ENCODE measurements around the gene RANBP17. TPM values are rescaled to one million over a fixed set of nuclear protein-coding genes. Genes with fewer than 3 reads are reported as not detected.

Gene RANBP17
- total and polyA plus RNA-seq, 2 of the 4 experiments (the other 2 are of a cell fraction) = 8.2 to 29.0 TPM

DNA sequence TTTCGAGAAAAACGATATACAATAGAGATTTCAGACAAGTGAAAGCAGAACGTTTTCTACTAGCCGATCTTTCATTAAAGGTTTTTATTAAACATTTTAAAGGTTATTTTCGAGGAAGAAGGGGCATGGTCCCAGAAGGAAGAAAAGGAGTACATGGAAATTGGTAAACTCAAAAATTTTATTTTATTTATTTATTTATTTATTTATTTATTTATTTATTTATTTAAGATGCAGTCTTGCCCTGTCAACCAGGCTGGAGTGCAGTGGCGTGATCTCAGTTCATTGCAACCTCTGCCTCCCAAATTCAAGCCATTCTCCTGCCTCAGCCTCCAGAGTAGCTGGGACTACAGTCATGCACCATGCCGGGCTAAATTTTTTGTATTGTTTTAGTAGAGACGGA lies 77.4 kb downstream of the RANBP17 start:
- no peak overlapping the region for H2AK5ac ChIP-seq (ENCODE audit: low read depth, low read length)
- no peaks in the 10 kb centered on the region for H3K79me1 ChIP-seq (ENCODE audit: low read depth in 1 of 2, low read length in 2 of 2)
- no peak overlapping the region for H2BK5ac ChIP-seq (ENCODE audit: low read depth, low read length, poor library complexity, severe bottlenecking)
- no peak overlapping the region for H2BK120ac ChIP-seq (ENCODE audit: low read depth, low read length)
- dilution Hi-C loops (cut with HindIII; ENCODE audit: low sequenced_read_pairs, unreplicated experiment) (no loop called here), intact Hi-C loops (cut with micrococcal nuclease) (loop anchor here (5.0 kb wide), 1 partner anchor 33 kb away; no protein-coding TSS in a partner anchor), in situ Hi-C loops (cut with MboI; ENCODE audit: low sequenced_read_pairs) (no loop called here)
- H3K4ac ChIP-seq (ENCODE audit: low read depth, low read length) = no peak overlapping the region
- H4K5ac ChIP-seq (ENCODE audit: low read depth, low read length) = no peak overlapping the region
- no peaks in the 10 kb centered on the region for H3K9me3 ChIP-seq (ENCODE audit: control insufficient read depth, insufficient read depth, low read length)
- H3K4me1 ChIP-seq (ENCODE audit: control insufficient read depth, insufficient read depth, low read length) = no peaks in the 10 kb centered on the region
- no peak overlapping the region for H2BK20ac ChIP-seq (ENCODE audit: low read depth, low read length)
- no peak overlapping the region for H3K56ac ChIP-seq (ENCODE audit: extremely low read depth, insufficient read depth, low read length)
- no peaks in the 10 kb centered on the region for H3K27me3 ChIP-seq (ENCODE audit: control insufficient read depth, insufficient read depth, low read length)
- H3K14ac ChIP-seq (replicated peaks; ENCODE audit: low read depth, low read length) = no peak overlapping the region
- WGBS, 2 experiments (ENCODE audit: extremely low coverage in 2 of 2, insufficient read length in 1 of 2) = no CpG with 5 or more reads among the region's 8 CpGs
- no peak overlapping the region for H3K9ac ChIP-seq (ENCODE audit: low read depth, low read length)
- H4K8ac ChIP-seq (ENCODE audit: low read depth in 2 of 2, low read length in 2 of 2) = no peak overlapping the region
- no peaks in the 10 kb centered on the region for H4K20me1 ChIP-seq (ENCODE audit: insufficient read depth, low read length)
- DNase-seq = no peak
- no peak overlapping the region for H3K4me3 ChIP-seq (ENCODE audit: insufficient read depth, low read depth, low read length)
- ATAC-seq (ENCODE audit: low read depth) = no peak
- H3K4me2 ChIP-seq (ENCODE audit: low read depth, low read length) = no peak overlapping the region
- H3K18ac ChIP-seq (ENCODE audit: low read depth, low read length) = no peak overlapping the region
- no peak overlapping the region for H2AFZ ChIP-seq (replicated peaks; ENCODE audit: low read length, poor library complexity)
- H2AK9ac ChIP-seq (replicated peaks; ENCODE audit: low read depth, low read length, poor library complexity) = no peak overlapping the region
- peaks cover 4% of the 10 kb centered on the region for H3K36me3 ChIP-seq (ENCODE audit: control insufficient read depth, insufficient read depth, low read length)
- no peak overlapping the region for H2BK15ac ChIP-seq (ENCODE audit: low read depth, low read length)
- no peak overlapping the region for H3K23ac ChIP-seq (ENCODE audit: low read depth, low read length)
- TF ChIP-seq ELK1 (IDR thresholded peaks at IDR 0.05; ENCODE audit: borderline replicate concordance, low read depth, low read length) = no peak
- TF ChIP-seq CEBPB (IDR thresholded peaks at IDR 0.05; ENCODE audit: low read depth, low read length) = no peak
- no peak for TF ChIP-seq MAZ (IDR thresholded peaks at IDR 0.05; ENCODE audit: borderline replicate concordance, low read depth, low read length)
- TF ChIP-seq FOS (IDR thresholded peaks at IDR 0.05; ENCODE audit: low read depth, low read length) = no peak
- TF ChIP-seq RCOR1 (IDR thresholded peaks at IDR 0.05; ENCODE audit: insufficient replicate concordance, low read length) = no peak
- no peak for TF ChIP-seq MAFK (IDR thresholded peaks at IDR 0.05; ENCODE audit: low read depth, low read length)
- no peak for TF ChIP-seq RAD21 (IDR thresholded peaks at IDR 0.05; ENCODE audit: low read length)
- no peak for TF ChIP-seq POLR2A (IDR thresholded peaks at IDR 0.05; ENCODE audit: low read depth, low read length)
- no peak for TF ChIP-seq NFE2L2 (IDR thresholded peaks at IDR 0.05; ENCODE audit: low read depth, low read length)
- no peak for TF ChIP-seq CHD1 (IDR thresholded peaks at IDR 0.05; ENCODE audit: low read depth, low read length)
- TF ChIP-seq BHLHE40 (IDR thresholded peaks at IDR 0.05; ENCODE audit: low read depth, low read length) = no peak
- TF ChIP-seq MXI1 (IDR thresholded peaks at IDR 0.05; ENCODE audit: borderline replicate concordance, low read depth, low read length) = no peak
- TF ChIP-seq, protein P1, sequence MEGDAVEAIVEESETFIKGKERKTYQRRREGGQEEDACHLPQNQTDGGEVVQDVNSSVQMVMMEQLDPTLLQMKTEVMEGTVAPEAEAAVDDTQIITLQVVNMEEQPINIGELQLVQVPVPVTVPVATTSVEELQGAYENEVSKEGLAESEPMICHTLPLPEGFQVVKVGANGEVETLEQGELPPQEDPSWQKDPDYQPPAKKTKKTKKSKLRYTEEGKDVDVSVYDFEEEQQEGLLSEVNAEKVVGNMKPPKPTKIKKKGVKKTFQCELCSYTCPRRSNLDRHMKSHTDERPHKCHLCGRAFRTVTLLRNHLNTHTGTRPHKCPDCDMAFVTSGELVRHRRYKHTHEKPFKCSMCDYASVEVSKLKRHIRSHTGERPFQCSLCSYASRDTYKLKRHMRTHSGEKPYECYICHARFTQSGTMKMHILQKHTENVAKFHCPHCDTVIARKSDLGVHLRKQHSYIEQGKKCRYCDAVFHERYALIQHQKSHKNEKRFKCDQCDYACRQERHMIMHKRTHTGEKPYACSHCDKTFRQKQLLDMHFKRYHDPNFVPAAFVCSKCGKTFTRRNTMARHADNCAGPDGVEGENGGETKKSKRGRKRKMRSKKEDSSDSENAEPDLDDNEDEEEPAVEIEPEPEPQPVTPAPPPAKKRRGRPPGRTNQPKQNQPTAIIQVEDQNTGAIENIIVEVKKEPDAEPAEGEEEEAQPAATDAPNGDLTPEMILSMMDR (conservative IDR thresholded peaks at IDR 0.05; ENCODE audit: low read depth, low read length) = no peak
- TF ChIP-seq, protein P2, sequence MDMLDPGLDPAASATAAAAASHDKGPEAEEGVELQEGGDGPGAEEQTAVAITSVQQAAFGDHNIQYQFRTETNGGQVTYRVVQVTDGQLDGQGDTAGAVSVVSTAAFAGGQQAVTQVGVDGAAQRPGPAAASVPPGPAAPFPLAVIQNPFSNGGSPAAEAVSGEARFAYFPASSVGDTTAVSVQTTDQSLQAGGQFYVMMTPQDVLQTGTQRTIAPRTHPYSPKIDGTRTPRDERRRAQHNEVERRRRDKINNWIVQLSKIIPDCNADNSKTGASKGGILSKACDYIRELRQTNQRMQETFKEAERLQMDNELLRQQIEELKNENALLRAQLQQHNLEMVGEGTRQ (IDR thresholded peaks at IDR 0.05; ENCODE audit: low read depth, low read length) = no peak
- no peak for TF ChIP-seq SMC3 (IDR thresholded peaks at IDR 0.05; ENCODE audit: low read depth, low read length)
- no peak for TF ChIP-seq RFX5 (IDR thresholded peaks at IDR 0.05; ENCODE audit: low read depth, low read length)
- no TSS peak for BruUV-seq (replicated peaks)
- no peaks in the 10 kb centered on the region for H3K9me1 ChIP-seq (ENCODE audit: insufficient read depth, low read length)
- POLR2A ChIA-PET (ENCODE audit: unreplicated experiment) = no interaction called here
- no peak overlapping the region for H4K91ac ChIP-seq (ENCODE audit: insufficient read depth, low read depth, low read length)
- CTCF ChIA-PET = no interaction called here
- no peak overlapping the region for H3K27ac ChIP-seq (ENCODE audit: insufficient read depth, low read length)

All from IMR-90 (cell line).